HG03139 (cell line): ENCODE results near the gene G2E3.
"Not testable (repeated sequence)": the region's sequence is repeated elsewhere in the genome, so short reads cannot be mapped to it uniquely, and the experiment has no call there.

ENCODE experiments used
- ATAC-seq: cut with Tn5 transposase; IDR thresholded peaks from one replicate; pipeline ENCODE4 v1.9.1; 2021; ENCODE audit not compliant: unreplicated experiment

G2E3 gene

GRCh38 chr14:30600922-30601918, 42.3 kb downstream of the G2E3 start:
- no peak for ATAC-seq

DNA sequence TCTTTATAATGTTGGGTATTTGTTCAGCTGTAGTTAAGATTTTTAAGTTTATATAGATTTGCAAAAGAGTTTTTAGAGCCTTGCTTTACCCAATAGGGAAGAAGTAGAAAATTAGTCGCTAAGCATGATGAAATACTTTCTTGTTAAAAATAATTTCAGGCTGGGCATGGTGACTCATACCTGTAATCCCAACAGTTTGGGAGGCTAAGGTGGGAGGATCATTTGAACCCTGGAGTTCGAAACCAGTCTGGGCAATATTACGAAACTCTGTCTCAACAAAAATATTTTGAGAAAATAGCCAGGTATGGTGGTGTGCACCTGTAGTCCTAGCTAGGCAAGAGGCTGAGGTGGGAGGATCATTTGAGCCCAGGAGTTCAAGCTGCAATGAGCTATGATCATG, 44.4 kb downstream of the G2E3 start:
- no peak for ATAC-seq

- ATAC-seq, result not testable (repeated sequence)
Measured at GRCh38 chr14:30604696-30605095, 45.7 kb downstream of the G2E3 start.

GRCh38 chr14:30607156-30607780, 48.3 kb downstream of the G2E3 start:
- ATAC-seq, result no peak

DNA sequence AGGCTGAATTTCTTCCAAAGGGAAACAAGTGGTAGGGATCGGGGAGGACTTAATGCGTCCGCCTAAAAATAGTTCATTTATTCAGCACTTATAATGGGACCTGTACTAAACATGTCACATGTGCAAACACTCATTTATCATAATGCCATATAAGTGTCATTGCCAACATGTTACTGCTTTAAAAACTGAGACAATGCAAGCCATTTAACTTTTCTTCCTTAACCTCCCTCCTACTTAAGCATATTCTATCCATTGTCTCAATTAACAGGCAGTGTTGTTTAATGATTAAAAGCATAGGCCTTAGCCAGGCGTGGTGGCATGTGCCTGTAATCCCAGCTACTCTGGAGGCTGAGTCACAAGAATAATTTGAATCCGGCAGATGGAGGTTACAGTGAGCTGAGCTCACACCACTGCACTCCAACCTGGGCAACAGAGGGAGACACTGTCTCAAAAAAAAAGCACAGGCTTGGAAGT, 49.6 kb downstream of the G2E3 start:
- ATAC-seq, result no peak

DNA sequence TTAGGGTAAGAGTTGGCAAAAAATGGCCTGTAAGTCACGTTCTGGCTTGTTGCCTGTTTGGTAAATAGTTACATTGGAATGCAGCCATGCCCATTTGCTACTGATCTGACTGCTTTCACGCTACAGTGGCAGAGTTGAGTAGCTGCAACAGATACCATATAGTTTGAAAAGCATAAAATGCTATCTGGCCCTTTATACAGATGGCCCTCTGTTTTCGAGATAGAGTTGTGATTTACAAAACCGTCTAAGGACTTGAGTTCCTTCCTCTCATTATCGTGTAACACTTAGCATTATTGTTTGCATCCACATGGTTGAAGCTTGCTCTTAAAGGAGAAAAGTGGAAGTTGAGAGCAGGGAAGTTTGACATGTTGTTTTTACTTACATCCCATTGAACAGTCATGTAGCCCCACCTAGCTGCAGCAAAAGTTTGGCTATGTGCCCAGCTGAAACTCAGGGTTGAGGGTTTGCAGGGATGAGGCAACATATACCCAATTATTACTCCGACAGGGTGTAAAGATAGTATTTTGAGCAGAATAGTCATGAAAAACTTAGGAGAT, 51.9 kb downstream of the G2E3 start:
- ATAC-seq, result no peak

DNA sequence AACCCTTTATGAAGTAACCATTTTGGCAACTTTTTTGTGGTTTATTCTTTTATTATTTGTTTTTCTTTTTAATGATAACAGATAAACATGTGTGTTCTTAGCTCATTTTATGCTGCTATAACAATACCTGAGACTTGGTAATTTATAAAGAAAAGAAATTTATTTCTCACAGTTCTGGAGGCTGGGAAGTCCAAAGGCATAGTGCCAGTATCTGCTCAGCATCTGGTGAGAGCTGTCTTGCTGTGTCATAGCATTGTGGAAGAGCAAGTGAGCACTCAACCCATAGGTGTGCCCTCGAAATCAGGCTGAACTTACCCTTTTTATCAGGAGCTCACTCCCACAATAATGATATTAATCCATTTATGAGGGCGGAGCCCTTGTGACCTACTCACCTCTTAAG, 55.2 kb downstream of the G2E3 start:
- no peak for ATAC-seq

- ATAC-seq, result peak; percentile 36
Measured at GRCh38 chr14:30620178-30620577, 61.2 kb downstream of the G2E3 start.

- peak; percentile 2 for ATAC-seq
Measured at GRCh38 chr14:30621354-30621939, 62.5 kb downstream of the G2E3 start.

- peak; percentile 90 for ATAC-seq
Measured at GRCh38 chr14:30621940-30622830, 63.2 kb downstream of the G2E3 start, which contains the start of gene SCFD1. TSS of gene SCFD1 (plus strand) at chr14:30622319. CDS start at chr14:30622339, 20 bp downstream.

- no peak for ATAC-seq
Measured at GRCh38 chr14:30623412-30624131, 64.6 kb downstream of the G2E3 start.

DNA sequence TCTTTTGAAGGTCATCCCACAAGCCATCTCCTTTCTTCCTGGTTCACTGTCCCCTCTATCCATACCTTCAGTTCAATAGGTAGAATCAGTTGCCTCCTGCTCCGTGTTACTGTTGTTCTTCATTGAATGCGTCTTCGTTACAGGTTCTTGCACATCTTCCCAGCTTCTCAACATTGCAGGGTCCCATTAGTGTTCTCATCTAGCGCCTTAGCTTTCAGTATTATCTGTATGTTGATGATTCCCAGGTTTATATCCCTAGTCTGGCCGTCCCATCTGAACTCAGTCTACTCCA, 65.1 kb downstream of the G2E3 start:
- no peak for ATAC-seq

DNA sequence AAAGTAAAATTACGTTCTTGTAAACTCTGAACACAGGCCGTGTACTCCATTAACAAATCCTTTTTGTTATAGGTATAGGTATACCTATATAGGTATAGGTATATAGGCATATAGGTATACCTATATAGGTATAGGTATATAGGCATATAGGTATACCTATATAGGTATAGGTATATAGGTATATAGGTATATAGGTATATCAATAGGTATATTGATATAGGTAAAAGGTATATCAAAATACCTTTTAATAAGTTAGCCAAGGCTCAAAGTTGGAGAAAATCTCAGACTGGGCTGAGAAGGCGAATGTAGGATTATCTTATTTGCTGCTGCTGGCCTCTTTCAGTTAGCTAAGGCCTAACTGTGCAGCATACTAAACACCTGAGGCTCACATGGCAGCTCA, 66.6 kb downstream of the G2E3 start:
- no peak for ATAC-seq

GRCh38 chr14:30629432-30629831, 70.5 kb downstream of the G2E3 start:
- not testable (repeated sequence) for ATAC-seq

DNA sequence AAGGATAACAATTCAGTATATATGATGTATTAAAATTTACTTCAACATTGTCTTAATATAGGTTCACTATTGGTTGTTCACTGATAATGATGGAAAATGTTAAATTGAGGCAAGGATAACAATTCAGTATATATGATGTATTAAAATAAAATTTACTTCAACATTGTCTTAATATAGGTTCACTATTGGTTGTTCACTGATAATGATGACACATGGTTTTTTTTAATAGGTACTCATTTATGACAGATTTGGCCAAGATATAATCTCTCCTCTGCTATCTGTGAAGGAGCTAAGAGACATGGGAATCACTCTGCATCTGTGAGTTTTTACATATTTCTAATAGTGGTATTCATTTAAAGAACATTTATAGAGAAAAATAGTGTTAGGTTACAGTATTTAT, 71.3 kb downstream of the G2E3 start:
- ATAC-seq, result no peak

DNA sequence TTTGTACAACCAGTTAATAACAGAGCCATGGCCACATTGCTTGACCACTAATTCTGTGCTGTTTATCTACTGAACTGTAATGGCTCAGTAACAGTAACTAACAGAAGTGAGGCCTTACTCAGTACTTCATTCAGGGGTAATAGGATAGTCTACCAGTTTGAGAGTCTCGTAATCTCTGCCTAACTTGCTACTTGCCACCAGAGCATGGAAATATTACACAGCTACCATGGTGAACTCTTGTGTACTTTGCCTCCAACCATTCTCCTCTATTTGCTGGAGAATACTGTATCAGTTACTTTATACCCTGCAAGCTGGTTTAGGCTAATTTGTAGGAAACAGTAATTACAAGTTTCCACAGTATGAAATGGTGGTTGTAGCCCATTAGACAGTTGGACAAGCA, 73.8 kb downstream of the G2E3 start:
- ATAC-seq, result no peak

DNA sequence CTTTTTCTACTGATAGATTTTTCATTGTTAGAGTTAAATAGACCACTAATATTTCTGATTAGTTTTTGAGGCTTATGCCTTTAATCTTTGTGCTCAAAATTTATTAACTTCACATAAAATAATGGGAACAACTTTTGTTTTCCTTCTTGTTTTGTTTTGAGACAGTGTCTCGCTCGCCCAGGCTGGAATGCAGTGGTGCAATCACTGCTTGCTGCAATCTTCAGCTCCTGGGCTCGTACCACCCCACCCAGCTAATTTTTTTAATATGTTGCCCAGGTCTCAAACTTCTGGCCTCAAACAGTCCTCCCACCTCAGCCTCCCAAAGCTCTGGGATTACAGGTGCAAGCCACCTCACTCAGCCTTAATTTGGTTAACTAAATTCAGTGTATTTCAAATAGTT, 80.0 kb downstream of the G2E3 start:
- no peak for ATAC-seq

DNA sequence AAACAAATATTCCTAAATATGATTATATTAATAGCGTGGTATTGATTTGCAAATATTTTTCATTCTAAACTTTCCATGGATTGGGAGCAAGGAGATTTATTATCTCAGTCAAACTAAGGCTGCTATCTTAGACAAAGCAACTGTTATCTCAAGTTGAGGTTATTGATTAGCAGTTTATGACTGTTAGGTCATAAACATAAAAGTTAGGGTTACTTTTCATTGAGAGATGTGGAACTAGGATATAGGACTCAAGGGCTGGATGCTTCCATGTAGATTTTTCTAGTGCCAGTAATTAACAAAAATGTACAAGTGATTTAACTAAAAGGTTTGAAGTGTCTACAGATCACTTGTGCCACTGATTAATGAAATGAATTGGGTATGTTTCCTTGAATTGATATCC, 82.2 kb downstream of the G2E3 start:
- no peak for ATAC-seq

GRCh38 chr14:30644462-30644861, 85.5 kb downstream of the G2E3 start:
- ATAC-seq, result not testable (repeated sequence)

- no peak for ATAC-seq
Measured at GRCh38 chr14:30645600-30645999, 86.6 kb downstream of the G2E3 start.
